Chondrocyte (in vitro differentiated cells): ENCODE data around the gene RANBP3. TPM values are rescaled to one million over a fixed set of nuclear protein-coding genes. Genes with fewer than 3 reads are reported as not detected.

Source experiments
- DNase-seq: peaks from one replicate; pipeline ENCODE4 v3.0.0; 2021; ENCODE audit warnings: mixed read lengths, low spot score
- H3K27ac Mint-ChIP-seq: one replicate; pipeline ENCODE4 v1.8.0; 2021; ENCODE audit warnings: mild to moderate bottlenecking, moderate library complexity, mixed read lengths; ENCODE audit not compliant: unreplicated experiment
- H3K27me3 Mint-ChIP-seq: 2 replicates; pipeline ENCODE4 v1.8.0; 2021; ENCODE audit warnings: low read depth, mixed read lengths
- H3K36me3 Mint-ChIP-seq: 2 replicates; pipeline ENCODE4 v1.8.0; 2021; ENCODE audit warnings: low read depth, mixed read lengths
- H3K4me1 Mint-ChIP-seq: 2 replicates; pipeline ENCODE4 v1.8.0; 2021; ENCODE audit warnings: low read depth, mild to moderate bottlenecking, mixed read lengths
- H3K4me3 Mint-ChIP-seq: one replicate; pipeline ENCODE4 v1.8.0; 2021; ENCODE audit warnings: mild to moderate bottlenecking, moderate library complexity, mixed read lengths; ENCODE audit not compliant: unreplicated experiment
- H3K9me3 Mint-ChIP-seq: 2 replicates; pipeline ENCODE4 v1.8.0; 2021; ENCODE audit warnings: low read depth, mixed read lengths
- total RNA-seq: library from RNA; stranded (reverse); gene quantifications from 3 replicates; pipeline ENCODE4 v1.2.1, GENCODE V29; 2021
- TF ChIP-seq, protein P1 (sequence below): fragments of 200-600 bp; sonication (generic); IDR thresholded peaks from 2 replicates; pipeline ENCODE4 v1.5.0; 2021; ENCODE audit warnings: antibody characterized with exemption, mild to moderate bottlenecking, moderate library complexity

Gene RANBP3
- total RNA-seq, 1 donor from 2014 or later = 53.5 TPM

DNA sequence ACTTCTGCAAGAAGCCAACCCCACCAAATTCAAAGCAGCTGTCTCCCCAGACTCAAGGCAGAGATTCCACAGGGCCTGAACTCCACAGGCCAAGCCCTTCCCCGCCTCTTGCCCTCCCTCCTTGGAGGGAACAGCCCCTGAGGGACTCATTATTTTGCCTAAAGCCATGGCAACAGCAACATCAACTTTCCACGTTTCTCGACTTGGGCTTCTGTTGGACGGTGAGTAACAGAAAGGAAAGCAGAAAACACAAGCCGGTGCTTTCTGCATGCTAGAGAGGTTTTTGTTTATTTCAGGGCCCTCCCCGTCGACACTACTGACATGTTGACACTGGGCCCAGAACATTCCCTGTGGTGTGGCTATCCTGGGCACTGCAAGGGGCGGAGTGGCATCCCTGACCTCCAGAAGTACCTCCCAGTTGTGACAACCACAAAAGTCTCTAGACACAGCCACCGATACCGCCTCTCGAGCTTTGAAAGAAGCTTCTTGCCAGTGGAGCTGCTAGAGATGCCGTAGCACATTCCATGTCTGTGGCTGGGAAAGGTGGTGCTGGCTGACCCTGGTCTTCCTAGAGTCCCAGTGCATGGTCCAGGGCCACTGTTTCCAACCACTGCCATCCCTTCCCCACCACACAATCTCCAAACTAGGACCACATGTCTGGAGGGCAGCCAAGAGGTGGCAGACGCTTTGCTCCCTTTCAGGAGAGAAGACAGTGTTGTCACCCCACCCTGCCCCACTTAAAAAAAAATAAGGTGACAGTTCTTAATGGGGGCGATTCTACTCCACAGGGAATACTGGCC, 51.1 kb downstream of the RANBP3 start:
- Mint-ChIP-seq H3K9me3 (no peaks in the 10 kb centered on the region), H3K4me3 (no peak overlapping the region), H3K36me3 (peaks cover 30% of the 10 kb centered on the region), H3K4me1 (peaks cover 3% of the 10 kb centered on the region), H3K27me3 (no peaks in the 10 kb centered on the region), H3K27ac (no peak overlapping the region)
- TF ChIP-seq, protein P1, sequence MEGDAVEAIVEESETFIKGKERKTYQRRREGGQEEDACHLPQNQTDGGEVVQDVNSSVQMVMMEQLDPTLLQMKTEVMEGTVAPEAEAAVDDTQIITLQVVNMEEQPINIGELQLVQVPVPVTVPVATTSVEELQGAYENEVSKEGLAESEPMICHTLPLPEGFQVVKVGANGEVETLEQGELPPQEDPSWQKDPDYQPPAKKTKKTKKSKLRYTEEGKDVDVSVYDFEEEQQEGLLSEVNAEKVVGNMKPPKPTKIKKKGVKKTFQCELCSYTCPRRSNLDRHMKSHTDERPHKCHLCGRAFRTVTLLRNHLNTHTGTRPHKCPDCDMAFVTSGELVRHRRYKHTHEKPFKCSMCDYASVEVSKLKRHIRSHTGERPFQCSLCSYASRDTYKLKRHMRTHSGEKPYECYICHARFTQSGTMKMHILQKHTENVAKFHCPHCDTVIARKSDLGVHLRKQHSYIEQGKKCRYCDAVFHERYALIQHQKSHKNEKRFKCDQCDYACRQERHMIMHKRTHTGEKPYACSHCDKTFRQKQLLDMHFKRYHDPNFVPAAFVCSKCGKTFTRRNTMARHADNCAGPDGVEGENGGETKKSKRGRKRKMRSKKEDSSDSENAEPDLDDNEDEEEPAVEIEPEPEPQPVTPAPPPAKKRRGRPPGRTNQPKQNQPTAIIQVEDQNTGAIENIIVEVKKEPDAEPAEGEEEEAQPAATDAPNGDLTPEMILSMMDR = no peak
- DNase-seq = no peak

DNA sequence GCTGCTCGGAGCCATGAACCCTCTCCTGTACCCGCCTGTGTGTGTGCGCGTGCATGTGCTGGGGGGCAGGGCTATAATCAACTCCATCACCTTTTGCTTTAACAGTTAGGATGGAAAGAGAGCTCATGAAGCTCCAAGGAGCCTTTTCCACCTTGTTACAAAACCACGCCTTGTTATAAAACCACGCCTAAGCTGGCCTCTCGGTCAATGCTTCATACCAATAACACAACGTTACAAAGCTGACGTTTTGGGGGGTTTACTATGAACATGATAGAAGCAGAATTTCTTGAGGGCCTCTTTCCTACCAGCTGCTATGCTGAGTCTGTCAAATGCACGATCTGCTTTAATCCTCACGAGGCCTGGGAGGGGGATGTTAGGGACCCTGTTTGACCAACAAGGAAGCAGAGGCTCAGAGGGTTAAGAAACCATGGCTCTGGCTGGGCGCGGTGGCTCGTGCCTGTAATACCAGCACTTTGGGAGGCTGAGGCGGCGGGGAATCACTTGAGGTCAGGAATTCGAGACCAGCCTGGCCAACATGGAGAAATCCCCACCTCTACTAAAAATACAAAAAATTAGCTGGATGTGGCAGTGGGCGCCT, 52.0 kb downstream of the RANBP3 start:
- DNase-seq = no peak
- H3K9me3 Mint-ChIP-seq = no peaks in the 10 kb centered on the region
- no peak overlapping the region for H3K4me3 Mint-ChIP-seq
- H3K36me3 Mint-ChIP-seq = peaks cover 32% of the 10 kb centered on the region
- no peaks in the 10 kb centered on the region for H3K27me3 Mint-ChIP-seq
- TF ChIP-seq, protein P1 = no peak
- H3K27ac Mint-ChIP-seq = no peak overlapping the region
- peaks cover 3% of the 10 kb centered on the region for H3K4me1 Mint-ChIP-seq

DNA sequence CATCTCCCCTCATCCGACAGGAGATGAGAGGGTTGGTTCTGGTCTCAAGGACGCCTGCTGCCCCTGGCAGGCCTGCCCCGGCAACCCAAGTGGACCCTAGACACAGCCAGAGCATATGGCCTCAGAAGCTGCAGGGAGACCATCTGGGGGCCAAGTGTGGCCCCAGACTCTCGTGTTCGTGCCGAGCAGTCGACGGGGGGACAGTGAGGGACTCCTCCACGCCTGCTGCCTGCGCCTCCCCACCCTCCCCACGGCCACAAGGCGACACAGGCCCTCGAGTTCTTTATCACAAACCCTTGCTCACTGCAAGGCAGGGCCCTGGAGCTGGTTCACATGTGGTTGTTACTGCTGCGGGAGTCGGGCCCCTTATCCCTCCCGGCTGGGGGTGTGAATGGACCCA, 54.6 kb downstream of the RANBP3 start:
- peaks cover 34% of the 10 kb centered on the region for H3K36me3 Mint-ChIP-seq
- TF ChIP-seq, protein P1 = no peak
- no peaks in the 10 kb centered on the region for H3K27me3 Mint-ChIP-seq

DNA sequence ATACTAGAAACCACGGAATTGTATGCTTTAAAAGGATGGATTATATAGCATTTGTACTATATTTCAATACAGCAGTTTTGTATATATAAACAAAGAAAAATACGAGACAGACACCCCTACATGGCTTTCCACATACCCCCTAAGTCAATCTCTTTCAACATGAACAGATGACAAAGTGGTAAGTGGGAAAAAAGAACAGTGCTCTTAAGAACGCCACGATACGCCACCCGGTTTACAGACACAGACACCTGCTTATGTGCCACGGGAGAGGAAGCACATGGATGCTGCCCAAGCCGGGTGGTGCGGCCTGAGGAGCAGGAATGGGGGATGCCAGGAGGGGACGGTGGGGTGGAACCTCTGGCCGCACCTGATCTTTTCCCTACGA, 55.8 kb downstream of the RANBP3 start:
- H3K9me3 Mint-ChIP-seq = no peaks in the 10 kb centered on the region
- no peak overlapping the region for H3K4me3 Mint-ChIP-seq
- H3K27ac Mint-ChIP-seq = no peak overlapping the region
- DNase-seq = no peak
- TF ChIP-seq, protein P1 = no peak
- H3K27me3 Mint-ChIP-seq = no peaks in the 10 kb centered on the region
- peaks cover 28% of the 10 kb centered on the region for H3K36me3 Mint-ChIP-seq
- peaks cover 3% of the 10 kb centered on the region for H3K4me1 Mint-ChIP-seq

More for the DNA sequence above, 54.6 kb downstream of the RANBP3 start:
- Mint-ChIP-seq H3K4me1 (peaks cover 3% of the 10 kb centered on the region), H3K4me3 (no peak overlapping the region), H3K27ac (no peak overlapping the region), H3K9me3 (no peaks in the 10 kb centered on the region)
- no peak for DNase-seq

DNA sequence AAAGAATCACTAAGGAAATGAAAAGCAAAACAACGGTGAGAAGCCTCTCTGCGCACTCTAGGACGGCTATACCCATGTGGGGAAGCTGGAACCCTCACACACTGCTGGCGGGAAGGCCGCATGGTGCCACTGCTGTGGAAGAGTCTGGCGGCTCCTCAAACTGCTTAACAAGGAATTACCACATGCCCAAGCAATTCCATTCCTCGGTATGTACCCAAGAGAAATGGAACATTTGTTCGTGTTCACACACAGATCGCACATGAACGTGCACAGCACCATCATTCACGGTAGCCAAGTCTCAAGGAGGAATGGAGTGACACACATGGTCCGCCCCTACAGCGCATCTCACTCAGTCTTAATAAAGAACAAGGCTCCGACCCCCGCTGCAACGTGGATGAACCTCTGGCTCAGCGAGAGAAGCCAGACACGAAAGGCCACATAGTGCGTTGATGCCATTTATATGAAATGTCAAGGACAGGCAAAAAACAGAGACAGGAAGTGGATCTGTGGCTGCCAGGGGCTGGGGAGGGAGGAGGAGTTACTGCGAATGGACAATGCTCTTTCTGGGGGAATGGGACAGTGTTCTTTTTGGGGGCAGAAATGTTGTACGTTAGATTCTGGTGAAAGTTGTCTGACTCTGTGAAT, 56.3 kb downstream of the RANBP3 start:
- Mint-ChIP-seq H3K4me1 (peaks cover under 1% of the 10 kb centered on the region), H3K27me3 (no peaks in the 10 kb centered on the region), H3K36me3 (peaks cover 28% of the 10 kb centered on the region), H3K9me3 (no peaks in the 10 kb centered on the region), H3K27ac (no peak overlapping the region), H3K4me3 (no peak overlapping the region)
- TF ChIP-seq, protein P1 = no peak
- no peak for DNase-seq
